OCI-LY1 (cell line): ENCODE data around the gene TNC.

Source experiments
- H2AFZ ChIP-seq: fragments of 200-600 bp; sonication (generic), shearing (Covaris generic); 2 replicates; pipeline ENCODE4 v1.6.0; 2014; ENCODE audit warnings: antibody characterized with exemption, mild to moderate bottlenecking, low read length
- H3F3A ChIP-seq: fragments of 200-600 bp; sonication (generic), shearing (Covaris generic); 2 replicates; pipeline ENCODE4 v1.6.0; 2014; ENCODE audit warnings: mild to moderate bottlenecking, antibody characterized with exemption, low read length, moderate library complexity; ENCODE audit not compliant: insufficient read depth
- H3K27ac ChIP-seq: fragments of 200-600 bp; sonication (generic); 2 replicates; pipeline ENCODE4 v1.5.1; 2014; ENCODE audit warnings: low read length, mixed run types, mild to moderate bottlenecking, low read depth; ENCODE audit not compliant: poor library complexity, severe bottlenecking
- H3K27me3 ChIP-seq: fragments of 200-600 bp; sonication (generic); 2 replicates; pipeline ENCODE4 v1.6.0; 2014; ENCODE audit warnings: antibody characterized with exemption, mild to moderate bottlenecking, low read length, moderate library complexity; ENCODE audit not compliant: insufficient read depth
- H3K36me3 ChIP-seq: fragments of 200-600 bp; sonication (generic); 2 replicates; pipeline ENCODE4 v1.6.1; 2014; ENCODE audit warnings: mild to moderate bottlenecking, antibody characterized with exemption, low read length, moderate library complexity, mixed read lengths; ENCODE audit not compliant: insufficient read depth
- H3K4me1 ChIP-seq: fragments of 200-600 bp; sonication (generic); 2 replicates; pipeline ENCODE4 v1.5.1; 2014; ENCODE audit warnings: mild to moderate bottlenecking, low read length, moderate library complexity; ENCODE audit not compliant: insufficient read depth, severe bottlenecking
- H3K4me2 ChIP-seq: fragments of 200-600 bp; sonication (generic), shearing (Covaris generic); 2 replicates; pipeline ENCODE4 v1.6.1; 2014; ENCODE audit warnings: low read length
- H3K4me3 ChIP-seq: fragments of 200-600 bp; sonication (generic); 2 replicates; pipeline ENCODE4 v1.5.1; 2014; ENCODE audit warnings: low read length, low read depth, mild to moderate bottlenecking, mixed read lengths; ENCODE audit not compliant: poor library complexity, severe bottlenecking
- H3K79me2 ChIP-seq: fragments of 200-600 bp; shearing (Covaris generic); 2 replicates; pipeline ENCODE4 v1.6.1; 2016; ENCODE audit warnings: mixed run types, low read length, mixed read lengths; ENCODE audit not compliant: insufficient read depth
- H3K9ac ChIP-seq: fragments of 200-600 bp; sonication (generic), shearing (Covaris generic); 2 replicates; pipeline ENCODE4 v1.6.1; 2014; ENCODE audit warnings: mild to moderate bottlenecking, low read length, mixed read lengths
- H3K9me2 ChIP-seq: fragments of 200-600 bp; sonication (generic), shearing (Covaris generic); 2 replicates; pipeline ENCODE4 v1.6.1; 2014; ENCODE audit warnings: low read depth, mild to moderate bottlenecking, low read length, mixed read lengths
- H3K9me3 ChIP-seq: fragments of 200-600 bp; shearing (Covaris generic); 2 replicates; pipeline ENCODE4 v1.6.1; 2014; ENCODE audit warnings: low read length, mixed read lengths
- H4K20me1 ChIP-seq: fragments of 200-600 bp; sonication (generic), shearing (Covaris generic); 2 replicates; pipeline ENCODE4 v1.6.0; 2016; ENCODE audit warnings: mild to moderate bottlenecking, low read length; ENCODE audit not compliant: insufficient read depth
- CTCF ChIP-seq: fragments of 200-600 bp; sonication (generic), shearing (Covaris generic); IDR thresholded peaks from 2 replicates; pipeline ENCODE4 v1.5.1; 2017; ENCODE audit warnings: mild to moderate bottlenecking, antibody characterized with exemption, low read length, moderate library complexity, mixed read lengths
- EZH2 ChIP-seq: fragments of 200-600 bp; sonication (generic), shearing (Covaris generic); IDR thresholded peaks from 2 replicates; pipeline ENCODE4 v1.8.0; 2017; ENCODE audit warnings: borderline replicate concordance, mixed run types, mild to moderate bottlenecking, antibody characterized with exemption, low read length, moderate library complexity, mixed read lengths

TNC gene

GRCh38 chr9:115117999-115118878 is at the start of gene TNC:
TNC (minus strand) TSS chr9:115118157; CDS start chr9:115091018, 27,139 bp downstream.
- Histone ChIP-seq H3K27ac (no peak within 1 kb of the TSS), H3K27me3 (no peaks in the 10 kb centered on the region), H3K9ac (no peak within 1 kb of the TSS), H3K79me2 (no peaks in the 10 kb centered on the region), H3K36me3 (no peaks in the 10 kb centered on the region), H3K4me3 (no peak within 1 kb of the TSS), H3F3A (no peaks in the 10 kb centered on the region), H3K4me1 (no peaks in the 10 kb centered on the region), H4K20me1 (no peaks in the 10 kb centered on the region), H3K9me3 (no peaks in the 10 kb centered on the region), H3K9me2 (no peaks in the 10 kb centered on the region), H3K4me2 (no peak within 1 kb of the TSS), H2AFZ (no peak within 1 kb of the TSS)
- TF ChIP-seq EZH2 = no peak
- no peak for TF ChIP-seq CTCF

GRCh38 chr9:115167175-115167574 is 49.2 kb upstream of the TNC start:
- TF ChIP-seq EZH2 (no peak), CTCF (no peak)

GRCh38 chr9:115165233-115165632 is 47.3 kb upstream of the TNC start:
- no peaks in the 10 kb centered on the region for H3K36me3 ChIP-seq
- H3K9me3 ChIP-seq = no peaks in the 10 kb centered on the region
- no peaks in the 10 kb centered on the region for H3K4me1 ChIP-seq
- no peak overlapping the region for H3K9ac ChIP-seq
- H4K20me1 ChIP-seq = no peaks in the 10 kb centered on the region
- no peak overlapping the region for H3K4me2 ChIP-seq
- no peaks in the 10 kb centered on the region for H3K27me3 ChIP-seq
- H3K79me2 ChIP-seq = no peaks in the 10 kb centered on the region
- no peak overlapping the region for H3K27ac ChIP-seq
- no peaks in the 10 kb centered on the region for H3F3A ChIP-seq
- no peaks in the 10 kb centered on the region for H3K9me2 ChIP-seq
- H2AFZ ChIP-seq = no peak overlapping the region
- no peak overlapping the region for H3K4me3 ChIP-seq
- TF ChIP-seq EZH2 = no peak
- TF ChIP-seq CTCF = no peak

More at GRCh38 chr9:115167175-115167574, 49.2 kb upstream of the TNC start:
- H3K36me3 ChIP-seq = no peaks in the 10 kb centered on the region
- H3K27me3 ChIP-seq = no peaks in the 10 kb centered on the region
- no peak overlapping the region for H3K4me2 ChIP-seq
- H4K20me1 ChIP-seq = no peaks in the 10 kb centered on the region
- no peak overlapping the region for H3K9ac ChIP-seq
- no peaks in the 10 kb centered on the region for H3F3A ChIP-seq
- H3K4me1 ChIP-seq = no peaks in the 10 kb centered on the region
- no peak overlapping the region for H3K27ac ChIP-seq
- no peak overlapping the region for H3K4me3 ChIP-seq
- no peak overlapping the region for H2AFZ ChIP-seq
- H3K9me2 ChIP-seq = no peaks in the 10 kb centered on the region
- H3K9me3 ChIP-seq = no peaks in the 10 kb centered on the region
- no peaks in the 10 kb centered on the region for H3K79me2 ChIP-seq
